Measurements from ENCODE around the gene NANOS1.

GRCh38 chr10:119006451-119007210 lies 22.9 kb upstream of the NANOS1 start:
- TF ChIP-seq, protein P1, sequence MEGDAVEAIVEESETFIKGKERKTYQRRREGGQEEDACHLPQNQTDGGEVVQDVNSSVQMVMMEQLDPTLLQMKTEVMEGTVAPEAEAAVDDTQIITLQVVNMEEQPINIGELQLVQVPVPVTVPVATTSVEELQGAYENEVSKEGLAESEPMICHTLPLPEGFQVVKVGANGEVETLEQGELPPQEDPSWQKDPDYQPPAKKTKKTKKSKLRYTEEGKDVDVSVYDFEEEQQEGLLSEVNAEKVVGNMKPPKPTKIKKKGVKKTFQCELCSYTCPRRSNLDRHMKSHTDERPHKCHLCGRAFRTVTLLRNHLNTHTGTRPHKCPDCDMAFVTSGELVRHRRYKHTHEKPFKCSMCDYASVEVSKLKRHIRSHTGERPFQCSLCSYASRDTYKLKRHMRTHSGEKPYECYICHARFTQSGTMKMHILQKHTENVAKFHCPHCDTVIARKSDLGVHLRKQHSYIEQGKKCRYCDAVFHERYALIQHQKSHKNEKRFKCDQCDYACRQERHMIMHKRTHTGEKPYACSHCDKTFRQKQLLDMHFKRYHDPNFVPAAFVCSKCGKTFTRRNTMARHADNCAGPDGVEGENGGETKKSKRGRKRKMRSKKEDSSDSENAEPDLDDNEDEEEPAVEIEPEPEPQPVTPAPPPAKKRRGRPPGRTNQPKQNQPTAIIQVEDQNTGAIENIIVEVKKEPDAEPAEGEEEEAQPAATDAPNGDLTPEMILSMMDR (IDR thresholded peaks at IDR 0.05), result no peak
- TF ChIP-seq POLR2A (IDR thresholded peaks at IDR 0.05), result no peak
